Lower leg skin (tissue), 3 donors: ENCODE results near the gene PTTG1IP.

Experiments
- CTCF ChIP-seq, 3 donors: fragments of 450-650 bp; IDR thresholded peaks; one replicate each; pipeline ENCODE4 v1.5.1; 2016; ENCODE audit warnings: antibody characterized with exemption in 3 of 3, mild to moderate bottlenecking in 3 of 3, moderate library complexity in 2 of 3
- POLR2A ChIP-seq, 2 donors: fragments of 450-650 bp; IDR thresholded peaks; one replicate each; pipeline ENCODE4 v1.6.1; 2016 to 2017; ENCODE audit warnings: antibody characterized with exemption in 2 of 2, mild to moderate bottlenecking in 1 of 2, moderate library complexity in 1 of 2

DNA sequence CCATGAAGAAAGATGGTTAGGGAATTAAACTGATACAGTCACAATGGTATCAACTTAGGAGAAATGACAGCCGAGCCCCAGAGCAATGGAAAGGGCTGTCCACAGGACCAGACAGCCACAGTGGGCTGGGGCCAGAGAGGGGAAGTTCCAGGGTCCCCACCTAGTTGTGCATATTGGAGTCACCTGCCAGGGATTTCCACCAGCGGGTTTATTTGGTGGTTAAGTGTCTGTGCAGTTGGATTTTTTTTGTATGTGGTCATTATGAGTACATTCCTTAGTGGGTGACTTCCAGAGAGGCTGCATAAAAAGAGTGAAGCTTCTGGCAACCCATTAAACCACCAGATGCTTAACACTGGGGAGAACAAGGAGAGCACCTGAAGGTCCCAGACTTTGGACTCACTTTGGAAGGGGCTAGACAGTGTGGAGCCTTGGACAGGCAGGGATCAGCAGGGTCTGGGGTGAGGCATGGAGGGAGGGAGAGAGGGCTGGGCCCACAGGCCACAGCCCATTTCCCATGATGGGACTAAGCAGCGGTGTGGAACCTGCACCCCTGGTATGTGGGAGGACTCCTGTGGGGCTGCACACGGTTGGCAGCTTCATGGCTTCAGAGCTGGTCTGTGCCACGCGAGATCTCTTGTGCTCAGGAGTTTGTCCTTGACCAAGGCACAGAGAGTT lies 7.8 kb upstream of the PTTG1IP start:
- TF ChIP-seq CTCF (IDR thresholded peaks at IDR 0.05) (no peak), POLR2A (IDR thresholded peaks at IDR 0.05) (no peak)
